ENCODE data around the gene GP1BB.

The GP1BB gene

GRCh38 chr22:19739911-19740449 is 16.6 kb downstream of the GP1BB start:
- TF ChIP-seq CTCF (IDR thresholded peaks at IDR 0.05; ENCODE audit: control insufficient read depth, extremely low read depth, insufficient read depth): no peak
- no peak overlapping the region for H3K4me3 ChIP-seq (ENCODE audit: low read depth, low read length)
- no peak for DNase-seq (ENCODE audit: low read depth)

GRCh38 chr22:19740586-19740985 is 17.2 kb downstream of the GP1BB start:
- H3K4me3 ChIP-seq (ENCODE audit: low read depth, low read length): no peak overlapping the region
- no peak for DNase-seq (ENCODE audit: low read depth)
- no peak for TF ChIP-seq CTCF (IDR thresholded peaks at IDR 0.05; ENCODE audit: control insufficient read depth, extremely low read depth, insufficient read depth)

- TF ChIP-seq CTCF (IDR thresholded peaks at IDR 0.05; ENCODE audit: control insufficient read depth, extremely low read depth, insufficient read depth): no peak
- no peak for DNase-seq (ENCODE audit: low read depth)
- no peak overlapping the region for H3K4me3 ChIP-seq (ENCODE audit: low read depth, low read length)
Observed at GRCh38 chr22:19741053-19741452, 17.7 kb downstream of the GP1BB start.

GRCh38 chr22:19742160-19743066 is 19.1 kb downstream of the GP1BB start:
- no peak for DNase-seq (ENCODE audit: low read depth)
- TF ChIP-seq CTCF (IDR thresholded peaks at IDR 0.05; ENCODE audit: control insufficient read depth, extremely low read depth, insufficient read depth): no peak
- no peak overlapping the region for H3K4me3 ChIP-seq (ENCODE audit: low read depth, low read length)

- DNase-seq (ENCODE audit: low read depth): no peak
- TF ChIP-seq CTCF (IDR thresholded peaks at IDR 0.05; ENCODE audit: control insufficient read depth, extremely low read depth, insufficient read depth): no peak
- no peak overlapping the region for H3K4me3 ChIP-seq (ENCODE audit: low read depth, low read length)
Observed at GRCh38 chr22:19743081-19743480, 19.7 kb downstream of the GP1BB start.

- H3K4me3 ChIP-seq (ENCODE audit: low read depth, low read length): no peak overlapping the region
- DNase-seq (ENCODE audit: low read depth): no peak
- no peak for TF ChIP-seq CTCF (IDR thresholded peaks at IDR 0.05; ENCODE audit: control insufficient read depth, extremely low read depth, insufficient read depth)
Observed at GRCh38 chr22:19743651-19744050, 20.3 kb downstream of the GP1BB start.
